Measurements from ENCODE around the gene EN2. TPM values are rescaled to one million over a fixed set of nuclear protein-coding genes. Genes with fewer than 3 reads are reported as not detected.

The EN2 gene
- polyA plus RNA-seq, 10 donors: 0.67 to 2.1 (median 1.4) TPM

- DNase-seq: no peak
Measured at GRCh38 chr7:155484483-155485399, 26.8 kb downstream of the EN2 start.

- no peak for DNase-seq
Measured at GRCh38 chr7:155486783-155487508, 29.0 kb downstream of the EN2 start.

- DNase-seq: no peak
Measured at GRCh38 chr7:155487509-155488482, 29.9 kb downstream of the EN2 start.

- DNase-seq: no peak
Measured at GRCh38 chr7:155488483-155489127, 30.7 kb downstream of the EN2 start.

- no peak for DNase-seq
Measured at GRCh38 chr7:155489158-155489840, 31.4 kb downstream of the EN2 start.

GRCh38 chr7:155489862-155490696, 32.1 kb downstream of the EN2 start:
- DNase-seq: no peak

GRCh38 chr7:155490697-155491628, 33.0 kb downstream of the EN2 start:
- peak in 1 of 3 donors; percentile 62 for DNase-seq

DNA sequence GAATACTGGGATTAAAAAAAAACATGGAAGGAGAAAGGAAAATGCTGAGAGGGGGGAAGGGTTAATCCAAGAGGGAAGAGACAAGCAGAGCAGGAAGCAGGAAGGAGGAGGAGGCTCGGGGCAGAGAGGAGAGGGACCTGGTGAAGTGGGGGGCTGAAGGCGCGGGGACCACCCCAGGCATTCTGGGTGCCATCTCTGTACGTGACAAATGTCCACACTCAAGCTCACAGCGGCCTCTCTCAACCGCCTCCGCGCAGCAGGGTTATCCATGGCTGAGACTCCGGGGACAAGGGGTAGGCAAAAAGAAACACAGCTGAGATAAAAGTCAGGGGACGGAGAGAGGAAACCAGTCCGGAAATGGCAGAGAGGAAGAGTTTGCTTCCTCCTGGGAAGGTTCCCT, 33.9 kb downstream of the EN2 start:
- no peak for DNase-seq

- no peak for DNase-seq
Measured at GRCh38 chr7:155493744-155494538, 36.0 kb downstream of the EN2 start.

DNA sequence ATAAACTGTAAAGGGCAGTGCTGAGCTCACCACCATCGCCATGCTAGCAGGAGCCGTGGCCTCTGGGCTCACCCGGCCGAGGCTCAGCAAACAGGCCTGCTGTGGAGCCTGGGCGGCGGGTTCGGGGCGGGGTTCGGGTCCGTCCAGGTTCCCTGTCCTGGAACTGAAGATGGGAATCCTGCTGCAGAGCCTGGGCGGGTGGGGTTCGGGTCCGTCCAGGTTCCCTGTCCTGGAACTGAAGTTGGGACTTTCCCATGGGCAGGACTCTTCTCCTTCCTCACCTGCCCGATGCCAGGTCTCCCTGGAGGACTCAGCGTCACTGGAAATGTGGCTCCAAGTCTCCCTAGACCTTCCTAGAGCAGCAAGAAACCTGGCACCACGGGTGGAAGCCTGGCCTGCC, 36.6 kb downstream of the EN2 start:
- no peak for DNase-seq

DNA sequence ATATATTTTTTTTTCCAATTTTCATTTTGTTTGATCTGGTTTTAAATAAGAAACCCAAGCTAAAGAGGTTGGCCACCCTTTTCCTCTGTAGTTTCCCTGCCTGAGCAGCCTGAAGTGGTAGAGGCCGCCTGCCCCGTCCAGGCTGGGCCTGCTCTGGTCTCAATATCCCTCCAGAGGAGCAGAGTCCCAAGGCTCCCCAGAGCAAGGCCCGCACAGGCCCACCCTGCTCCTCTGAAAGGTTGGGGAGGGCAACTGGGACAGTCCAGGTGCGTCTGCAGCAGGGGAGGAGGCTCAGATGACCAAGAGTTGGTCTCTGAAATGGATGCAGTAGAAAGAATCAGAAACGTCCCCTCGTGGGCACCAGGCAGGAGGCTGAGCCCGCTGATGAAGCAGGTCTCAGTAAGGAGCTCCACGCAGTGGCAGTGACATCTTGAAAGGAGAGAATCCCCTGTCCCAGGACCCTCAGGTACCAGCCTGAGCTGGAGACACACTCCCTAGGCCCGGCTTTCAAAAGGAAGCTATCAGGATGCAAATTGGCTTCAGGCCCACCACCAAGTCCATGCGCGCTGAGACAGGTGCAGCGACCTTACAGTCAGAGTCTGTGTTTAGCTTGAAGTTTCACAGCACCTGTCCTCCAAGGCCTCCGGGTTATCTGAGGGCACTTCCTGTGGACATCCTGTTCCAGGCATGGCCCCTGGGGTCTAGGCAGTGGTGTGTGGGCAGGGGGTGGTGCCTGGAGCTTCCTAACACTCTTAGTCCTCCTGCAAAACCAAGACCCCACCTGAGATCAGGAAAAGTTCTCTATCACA, 37.7 kb downstream of the EN2 start:
- no peak for DNase-seq

DNA sequence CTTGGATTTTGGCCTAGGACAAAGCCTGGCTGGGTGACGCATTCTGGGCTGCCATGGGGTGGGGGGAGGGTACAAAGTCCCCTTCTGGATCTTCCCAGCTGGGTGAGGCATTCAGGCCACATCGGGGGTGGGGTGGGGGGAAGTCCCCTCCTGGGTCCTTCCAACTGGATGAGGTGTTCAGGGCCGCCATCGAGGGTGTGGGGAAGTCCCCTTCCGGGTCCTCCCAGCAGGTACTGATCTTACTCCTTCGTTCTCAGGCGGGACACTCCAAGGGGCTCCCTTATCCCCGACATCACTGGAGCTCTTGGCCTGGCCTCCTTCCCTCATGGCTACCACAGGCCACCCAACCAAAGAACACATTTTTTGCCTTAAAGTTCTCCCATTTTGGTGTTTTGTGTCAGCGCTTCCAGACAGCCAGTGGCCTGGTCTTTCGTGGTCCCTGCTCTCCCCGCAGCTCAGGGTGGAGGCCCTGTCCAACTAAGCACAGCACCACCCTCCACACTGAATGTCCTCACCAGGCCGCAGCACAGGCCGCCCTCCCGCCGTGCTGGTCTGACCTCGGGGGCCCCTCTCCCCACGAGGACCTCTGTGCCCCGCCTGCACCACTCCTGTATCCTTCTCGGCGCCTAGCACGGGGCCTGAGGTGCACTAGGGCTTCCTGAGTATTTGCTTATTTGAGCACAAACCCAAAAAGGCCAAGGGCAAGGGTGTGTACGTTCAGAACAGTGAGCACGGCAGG, 38.5 kb downstream of the EN2 start:
- DNase-seq: no peak

DNA sequence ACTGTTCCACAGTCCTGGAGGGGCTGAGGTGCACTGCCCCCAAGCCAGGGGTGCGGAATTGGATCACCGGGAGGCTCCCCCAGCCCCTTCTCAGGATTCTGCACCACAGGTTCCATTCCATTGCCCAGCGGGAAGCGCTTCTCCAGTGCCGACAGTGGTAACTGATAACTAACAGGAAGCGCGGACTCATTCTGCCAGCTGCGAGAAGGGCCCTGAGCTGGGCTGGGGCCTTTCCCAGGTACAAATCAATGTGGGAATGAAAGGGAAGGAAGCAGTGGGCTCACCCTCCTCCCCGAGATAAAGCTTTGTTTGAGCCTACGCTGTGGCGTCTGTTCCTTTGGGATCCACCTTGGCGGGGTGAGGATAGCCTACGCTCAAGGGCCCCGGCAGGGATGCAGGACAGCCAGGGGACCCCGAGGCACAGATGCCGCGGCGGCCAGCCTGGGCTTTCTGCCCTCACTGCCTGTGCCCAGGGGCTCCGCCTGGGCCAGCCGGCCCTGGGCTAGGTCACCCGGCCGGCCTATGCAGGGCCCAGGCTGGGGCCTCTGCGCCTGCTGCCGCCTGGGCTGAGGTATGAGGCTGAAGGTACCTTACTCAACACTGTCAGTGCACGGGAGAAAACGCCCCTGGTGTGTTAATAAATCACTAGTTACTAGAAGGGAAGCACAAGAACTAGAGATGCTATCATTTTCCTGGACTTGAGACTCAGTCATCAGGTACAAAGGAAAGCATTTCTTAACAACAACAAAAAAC, 39.4 kb downstream of the EN2 start:
- DNase-seq: no peak

GRCh38 chr7:155505422-155505793, 47.5 kb downstream of the EN2 start:
- DNase-seq: no peak

GRCh38 chr7:155506854-155507337, 49.0 kb downstream of the EN2 start:
- DNase-seq: peak in 1 of 3 donors; percentile 60
